NCI-H2029 (cell line): ENCODE results near the gene PEAK1.

Source experiments
- DNase-seq: peaks from one replicate; lab custom pipeline; 2025; lab: John Stamatoyannopoulos, UW

Gene PEAK1

DNA sequence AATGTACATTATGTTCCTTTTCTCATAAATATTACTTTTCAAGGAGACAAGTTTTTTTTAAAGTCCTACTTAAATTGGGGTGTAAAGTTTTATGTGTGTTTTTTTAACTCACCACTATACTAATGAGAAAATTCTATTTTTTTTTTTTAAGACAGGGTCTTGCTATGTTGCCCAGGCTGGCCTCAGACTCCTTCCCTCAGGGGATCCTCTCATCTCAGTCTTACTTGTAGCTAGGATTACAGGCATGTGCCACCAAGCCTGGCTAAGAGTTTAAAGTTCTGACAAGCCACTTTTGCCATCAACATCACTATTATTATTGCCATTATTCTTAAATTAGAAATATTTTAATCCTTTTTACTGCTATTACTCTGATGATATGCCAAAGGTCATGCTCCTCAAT lies 356.7 kb downstream of the PEAK1 start:
- DNase-seq, result no peak

GRCh38 chr15:77060546-77060945 lies 359.4 kb downstream of the PEAK1 start:
- no peak for DNase-seq

DNA sequence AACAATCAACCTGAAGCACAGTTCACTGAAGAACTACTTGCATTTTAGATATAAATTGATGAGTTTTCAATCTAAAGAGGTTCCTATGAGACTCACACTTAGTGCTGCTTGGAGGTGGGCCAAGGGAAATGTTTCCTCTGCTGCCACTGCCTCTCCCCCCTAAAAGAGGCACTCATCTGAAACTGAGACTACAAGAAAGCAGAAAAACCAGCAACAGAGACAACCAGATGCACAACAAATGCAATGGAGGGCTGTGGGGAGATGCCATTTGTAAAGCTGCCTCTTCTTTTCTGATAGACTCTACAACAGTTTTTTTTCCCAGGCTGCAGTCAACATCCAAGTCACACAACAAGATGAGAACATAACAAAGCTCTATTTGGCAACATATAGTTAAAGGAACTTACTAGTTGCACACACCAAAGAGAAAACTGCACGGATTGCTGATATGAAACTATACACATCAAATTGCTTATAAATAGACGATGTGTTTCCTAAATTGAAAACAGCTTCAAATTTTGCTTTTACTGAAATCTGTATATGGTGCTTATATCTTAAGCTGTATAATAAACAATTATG lies 360.0 kb downstream of the PEAK1 start:
- DNase-seq, result no peak

- DNase-seq, result no peak
Observed at GRCh38 chr15:77058468-77058867, 361.4 kb downstream of the PEAK1 start.

GRCh38 chr15:77057685-77058084 lies 362.2 kb downstream of the PEAK1 start:
- DNase-seq, result no peak

- DNase-seq, result no peak
Observed at GRCh38 chr15:77057072-77057471, 362.8 kb downstream of the PEAK1 start.

DNA sequence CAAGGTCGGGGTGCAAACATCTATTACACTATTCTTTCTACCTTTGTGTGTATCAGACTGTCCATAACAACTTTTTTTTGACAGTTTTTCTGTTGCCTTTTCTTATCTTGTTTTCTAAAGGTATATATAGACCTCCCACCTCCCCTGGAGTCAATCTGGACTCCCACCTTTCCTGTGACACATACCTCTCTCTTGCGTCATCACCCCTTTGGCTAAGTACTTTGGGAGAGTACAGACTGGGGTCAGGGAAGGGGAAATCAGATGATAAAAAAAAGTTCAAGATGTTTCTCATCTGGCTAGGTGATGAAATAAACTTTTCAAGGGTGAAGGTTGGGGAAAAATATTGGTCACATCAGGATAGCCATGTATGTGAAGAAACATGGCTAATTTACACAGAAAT lies 366.2 kb downstream of the PEAK1 start:
- DNase-seq, result no peak

- DNase-seq, result no peak
Observed at GRCh38 chr15:77052556-77052955, 367.3 kb downstream of the PEAK1 start.
